Aorta (tissue), 5 donors: ENCODE measurements around the gene ILKAP. TPM values are rescaled to one million over a fixed set of nuclear protein-coding genes. Genes with fewer than 3 reads are reported as not detected.

Experiments
- ATAC-seq: fragments of 200-7000 bp; cut with Tn5 transposase; one replicate; pipeline ENCODE4 v1.9.1; 2022; ENCODE audit warnings: moderate library complexity; ENCODE audit not compliant: low FRiP score
- DNase-seq, 2 donors: peaks; one replicate each; pipeline ENCODE4 v3.0.0-alpha.2; 2020
- H3K27ac ChIP-seq, 2 donors: one replicate each; pipeline ENCODE4 v1.5.1; 2013; ENCODE audit warnings: low read length in 2 of 2, mild to moderate bottlenecking in 2 of 2, moderate library complexity in 2 of 2, control low read depth in 1 of 2, inconsistent platforms in 1 of 2, low read depth in 1 of 2
- H3K27me3 ChIP-seq, 2 donors: one replicate each; pipeline ENCODE4 v1.6.1; 2013; ENCODE audit warnings: control low read depth in 1 of 2, low read length in 1 of 2, mild to moderate bottlenecking in 1 of 2, moderate library complexity in 1 of 2; ENCODE audit not compliant: insufficient read depth in 2 of 2, control insufficient read depth in 1 of 2
- H3K36me3 ChIP-seq, 2 donors: one replicate each; pipeline ENCODE4 v1.6.1; 2013; ENCODE audit warnings: control low read depth in 1 of 2, low read length in 1 of 2, mild to moderate bottlenecking in 1 of 2; ENCODE audit not compliant: insufficient read depth in 2 of 2, control insufficient read depth in 1 of 2
- H3K4me1 ChIP-seq, 2 donors: one replicate each; pipeline ENCODE4 v1.6.1; 2013; ENCODE audit warnings: low read length in 2 of 2, control low read depth in 1 of 2, mild to moderate bottlenecking in 1 of 2, moderate library complexity in 1 of 2; ENCODE audit not compliant: insufficient read depth in 2 of 2, control insufficient read depth in 1 of 2
- H3K4me3 ChIP-seq, 2 donors: one replicate each; pipeline ENCODE4 v1.5.1; 2013; ENCODE audit warnings: low read length in 2 of 2, control low read depth in 1 of 2, mild to moderate bottlenecking in 1 of 2
- H3K9me3 ChIP-seq: one replicate; pipeline ENCODE4 v1.6.1; 2013; ENCODE audit warnings: mild to moderate bottlenecking, low read length; ENCODE audit not compliant: control insufficient read depth
- WGBS, 2 donors: extraction: QIAGEN DNeasy Blood & Tissue Kit; methylation state at CpG; one replicate each; pipeline ENCODE4 v1.1.7; 2013; 5-methylcytosine and 5-hydroxymethylcytosine counted together
- intact Hi-C, 2 donors: fragments of 100-400 bp; cut with DNase I; formaldehyde crosslinking; loops; one replicate each; pipeline versions ENCODE4 v1.14.2 to v1.15.0; 2022
- polyA plus RNA-seq, 2 donors: library from polyadenylated mRNA; stranded (reverse); fragments of 200-250 nt; gene quantifications; one replicate each; pipeline ENCODE4 v1.2.3, GENCODE V29; 2013
- total RNA-seq, 2 donors: library from RNA; stranded (reverse); fragmentation: NEBNext Ultra II Directional; extraction: Animal tissue kit (Norgen Biotek cat#: 25700); gene quantifications; one replicate each; pipeline ENCODE4 v1.2.1, GENCODE V29; 2021
- donor health status: healthy with polysubstance abuse.
- donor health status: Bipolar disorder and iron deficiency.
- donor health status: DM: no; HTN: no; CAD: no.
- donor health status: DM: no; HTN: no; CAD: no.
- donor health status: DM: yes; HTN: yes; CAD: no.

The ILKAP gene
- total and polyA plus RNA-seq, 4 donors, result 19.4 to 149 (median 49.6) TPM

DNA sequence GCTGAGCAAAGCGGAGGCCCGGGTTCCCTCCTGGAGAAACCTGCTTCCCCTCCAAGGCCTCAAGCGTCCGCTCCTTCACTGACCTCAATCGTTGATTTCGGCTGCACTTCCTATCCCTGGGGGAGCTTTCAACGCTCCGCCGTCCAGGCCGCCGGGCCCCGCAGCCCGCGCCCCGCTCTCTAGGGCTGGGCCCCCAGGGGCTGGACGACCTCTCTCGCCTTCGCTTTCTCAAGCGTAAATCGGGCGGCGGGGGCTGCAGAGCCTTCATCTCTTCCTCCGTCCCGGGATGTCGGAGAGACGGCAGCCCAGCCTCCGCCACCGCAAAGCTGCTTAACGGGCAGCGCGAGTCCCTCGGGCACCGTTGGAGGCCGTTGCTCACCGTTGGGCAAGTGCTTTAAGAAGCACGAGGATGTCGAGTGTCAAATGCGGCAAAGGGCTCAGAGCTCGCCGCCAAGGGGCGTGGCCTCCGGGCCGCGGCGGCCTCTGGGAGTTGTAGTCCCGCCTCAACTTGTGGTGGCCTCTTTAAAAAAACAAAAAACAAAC is 27.8 kb upstream of the ILKAP start:
- no peak overlapping the region for H3K27ac ChIP-seq
- no peaks in the 10 kb centered on the region for H3K36me3 ChIP-seq
- no peaks in the 10 kb centered on the region for H3K27me3 ChIP-seq
- no peaks in the 10 kb centered on the region for H3K9me3 ChIP-seq
- H3K4me1 ChIP-seq, result no peaks in the 10 kb centered on the region
- no peak overlapping the region for H3K4me3 ChIP-seq
- ATAC-seq (peak; percentile 88), DNase-seq (peak; percentile 75 to 90)
- intact Hi-C loops, result no loop called here
- 16 to 35% methylated on average over 46 of the region's 46 CpGs for WGBS, 2 donors

DNA sequence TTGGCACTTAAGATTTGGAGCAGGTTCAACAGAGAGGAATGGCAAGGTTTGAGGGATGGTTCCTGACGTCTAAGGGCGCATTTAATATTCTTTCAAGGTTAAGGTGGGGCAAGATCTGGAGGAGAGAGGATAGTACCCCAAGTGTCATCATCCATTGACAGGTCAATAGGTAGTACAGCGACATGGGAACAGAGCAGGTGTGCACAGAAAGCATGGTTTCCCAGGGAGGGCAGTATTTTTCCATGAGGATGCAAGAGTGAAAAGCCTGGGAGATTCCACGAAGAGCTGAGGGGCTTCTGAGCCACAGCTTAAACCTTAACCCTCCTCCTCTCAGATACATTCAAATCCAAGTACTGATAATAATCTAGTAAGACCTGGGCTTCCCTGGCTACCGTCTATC is 27.2 kb upstream of the ILKAP start:
- Histone ChIP-seq H3K36me3 (no peaks in the 10 kb centered on the region), H3K4me1 (no peaks in the 10 kb centered on the region), H3K4me3 (no peak overlapping the region), H3K27ac (no peak overlapping the region), H3K9me3 (no peaks in the 10 kb centered on the region), H3K27me3 (no peaks in the 10 kb centered on the region)
- DNase-seq, result no peak
- intact Hi-C loops, result no loop called here
- ATAC-seq, result no peak
- 93 to 94% methylated on average over 5 of the region's 5 CpGs for WGBS, 2 donors

DNA sequence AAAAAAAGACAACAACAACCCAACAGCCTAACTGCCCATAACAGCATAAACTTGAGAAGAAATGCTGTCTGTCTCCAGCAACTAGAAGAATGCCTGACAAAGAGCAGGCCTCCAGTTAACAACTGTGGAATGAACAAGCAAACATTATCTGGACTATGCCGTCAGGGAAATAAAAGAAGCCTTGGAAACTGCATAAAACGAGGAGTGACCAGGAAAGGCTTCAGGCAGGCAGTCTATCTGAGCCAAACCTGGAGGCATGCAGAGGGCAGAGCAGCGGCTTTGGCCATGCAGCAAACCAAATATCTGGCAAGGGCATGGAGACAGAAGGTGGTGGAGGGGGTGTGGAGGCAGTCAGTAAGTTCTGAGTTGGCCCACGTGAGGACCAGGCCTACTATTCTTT is 25.2 kb upstream of the ILKAP start:
- no peak for ATAC-seq
- intact Hi-C loops, result loop anchor here in 1 of 2 donors (5.0 kb wide), 1 partner anchor 56 kb away; no protein-coding TSS in a partner anchor
- Histone ChIP-seq H3K4me1 (no peaks in the 10 kb centered on the region), H3K27ac (no peak overlapping the region), H3K9me3 (no peaks in the 10 kb centered on the region), H3K36me3 (no peaks in the 10 kb centered on the region), H3K27me3 (no peaks in the 10 kb centered on the region), H3K4me3 (no peak overlapping the region)
- no peak for DNase-seq
- 8 to 10% methylated on average over 4 of the region's 4 CpGs for WGBS, 2 donors

DNA sequence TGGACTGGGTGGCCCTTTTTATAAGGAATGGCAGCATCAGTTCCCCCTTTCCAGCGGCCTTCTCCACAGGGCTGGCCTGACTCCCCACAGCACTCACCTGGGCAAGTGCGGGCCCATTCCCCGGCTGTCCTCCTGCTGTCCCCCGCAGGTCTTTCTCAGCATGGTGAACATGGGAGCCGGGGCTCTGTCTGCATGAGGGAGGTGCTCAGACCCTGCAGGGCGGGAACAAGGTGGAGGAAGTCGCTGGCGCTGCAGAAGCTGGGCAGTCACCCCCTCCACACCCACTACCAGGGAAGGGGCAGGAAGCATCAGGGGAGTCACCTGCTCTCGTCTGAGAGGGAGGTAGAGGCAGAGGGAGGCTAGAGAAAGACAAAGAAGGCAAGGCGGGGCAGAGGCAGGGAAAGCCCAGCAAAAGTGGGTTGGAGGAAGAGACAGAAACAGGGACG is 24.1 kb upstream of the ILKAP start:
- H3K27ac ChIP-seq, result no peak overlapping the region
- H3K27me3 ChIP-seq, result no peaks in the 10 kb centered on the region
- H3K9me3 ChIP-seq, result no peaks in the 10 kb centered on the region
- H3K4me1 ChIP-seq, result no peaks in the 10 kb centered on the region
- DNase-seq (peak in 1 of 2 donors; percentile 67), ATAC-seq (no peak)
- H3K4me3 ChIP-seq, result no peak overlapping the region
- H3K36me3 ChIP-seq, result no peaks in the 10 kb centered on the region
- 95 to 98% methylated on average over 11 of the region's 11 CpGs for WGBS, 2 donors
- intact Hi-C loops, result loop anchor here in 1 of 2 donors (5.0 kb wide), 1 partner anchor 55 kb away; no protein-coding TSS in a partner anchor

DNA sequence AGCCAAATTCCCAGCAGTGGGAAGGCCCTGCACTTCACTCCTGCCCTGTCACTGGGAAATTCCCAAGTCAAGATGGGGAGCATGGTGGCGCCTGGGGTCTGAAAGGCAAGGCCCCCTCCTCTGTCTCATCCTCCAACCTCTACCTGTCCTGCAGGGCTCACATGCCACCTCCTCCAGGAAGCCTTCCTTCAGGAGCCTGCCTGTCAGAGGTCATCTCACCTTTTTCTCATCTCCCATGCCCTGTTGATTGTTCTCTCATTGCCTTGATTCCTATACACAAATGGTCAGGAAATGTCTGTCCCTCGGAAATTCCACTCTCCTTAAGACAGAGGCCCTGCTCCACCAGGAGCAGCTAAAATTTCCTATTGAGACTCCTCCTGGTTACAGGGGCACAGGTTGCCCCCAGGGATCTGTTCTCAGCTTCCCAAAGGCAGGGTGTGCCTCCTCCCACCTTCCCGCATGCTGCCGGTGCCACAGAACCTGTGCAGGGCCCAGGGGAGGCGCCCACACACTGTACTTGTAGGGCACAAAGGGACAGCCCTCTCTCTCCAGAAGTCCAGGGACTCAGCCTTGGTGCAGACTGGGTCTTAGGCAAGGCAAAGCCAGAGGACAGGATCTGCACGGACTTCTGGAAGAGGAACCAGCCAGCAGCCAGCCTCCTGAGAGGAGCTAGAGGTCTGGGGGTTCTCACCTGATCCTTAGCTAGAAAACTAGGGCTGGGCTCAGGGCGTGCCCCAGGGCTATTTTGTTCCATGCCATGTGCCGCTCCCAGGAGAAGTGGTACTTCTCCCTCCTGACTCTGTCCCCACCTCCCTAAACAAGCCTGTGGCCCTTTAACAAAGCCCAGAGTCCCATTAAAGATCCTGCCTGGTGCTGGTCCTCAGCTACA is 23.4 kb upstream of the ILKAP start:
- intact Hi-C loops, result loop anchor here in 1 of 2 donors (5.0 kb wide), 1 partner anchor 55 kb away; no protein-coding TSS in a partner anchor
- no peaks in the 10 kb centered on the region for H3K9me3 ChIP-seq
- no peaks in the 10 kb centered on the region for H3K27me3 ChIP-seq
- ATAC-seq, result no peak
- no peak overlapping the region for H3K4me3 ChIP-seq
- H3K4me1 ChIP-seq, result no peaks in the 10 kb centered on the region
- WGBS, 2 donors, result 90 to 97% methylated on average over 8 of the region's 8 CpGs
- no peak overlapping the region for H3K27ac ChIP-seq
- no peak for DNase-seq
- no peaks in the 10 kb centered on the region for H3K36me3 ChIP-seq

DNA sequence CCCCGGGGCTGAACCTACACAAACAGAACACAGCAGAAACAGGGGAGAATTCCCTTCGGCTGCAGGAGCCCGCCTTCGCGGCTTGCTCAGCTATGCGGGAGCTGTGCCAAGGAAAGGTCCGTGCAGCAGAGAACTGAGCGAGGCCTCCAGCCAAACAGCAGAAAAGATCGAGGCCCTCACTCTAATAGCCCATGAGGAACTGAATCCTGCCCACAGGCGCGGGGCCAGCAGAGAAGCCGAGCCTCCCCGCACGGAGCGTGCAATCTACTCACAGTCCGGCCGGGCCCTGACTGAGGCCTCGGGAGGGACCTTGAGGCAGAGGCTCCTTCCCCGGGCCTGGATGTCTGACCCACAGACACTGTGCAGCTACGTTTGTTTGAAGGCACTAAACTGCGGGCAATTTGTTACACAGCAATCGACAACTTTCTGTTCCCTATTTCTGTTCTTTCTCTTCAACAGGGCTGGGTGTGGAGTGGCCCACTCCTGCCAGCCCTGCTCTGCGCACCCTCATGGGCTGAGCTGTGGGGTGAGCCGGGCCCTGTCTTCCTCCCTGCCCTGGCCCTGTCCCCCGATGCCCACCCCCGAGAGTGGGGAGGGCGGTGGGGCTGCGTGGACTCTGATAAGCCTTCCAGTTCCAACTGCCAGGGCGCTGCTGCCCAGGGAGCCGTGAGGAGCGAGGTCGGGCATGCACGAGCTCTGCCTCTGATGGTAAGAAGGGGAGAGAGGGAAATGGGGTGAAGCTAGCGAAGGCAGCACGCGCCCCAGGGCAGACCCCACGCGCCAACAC is 22.6 kb upstream of the ILKAP start:
- WGBS, 2 donors, result 59 to 64% methylated on average over 33 to 38 of the region's 38 CpGs
- Histone ChIP-seq H3K27ac (no peak overlapping the region), H3K4me1 (no peaks in the 10 kb centered on the region), H3K9me3 (no peaks in the 10 kb centered on the region), H3K36me3 (no peaks in the 10 kb centered on the region), H3K27me3 (no peaks in the 10 kb centered on the region), H3K4me3 (no peak overlapping the region)
- intact Hi-C loops, result loop anchor here in 1 of 2 donors (5.0 kb wide), 1 partner anchor 54 kb away; no protein-coding TSS in a partner anchor
- DNase-seq (peak in 1 of 2 donors; percentile 68), ATAC-seq (no peak)

DNA sequence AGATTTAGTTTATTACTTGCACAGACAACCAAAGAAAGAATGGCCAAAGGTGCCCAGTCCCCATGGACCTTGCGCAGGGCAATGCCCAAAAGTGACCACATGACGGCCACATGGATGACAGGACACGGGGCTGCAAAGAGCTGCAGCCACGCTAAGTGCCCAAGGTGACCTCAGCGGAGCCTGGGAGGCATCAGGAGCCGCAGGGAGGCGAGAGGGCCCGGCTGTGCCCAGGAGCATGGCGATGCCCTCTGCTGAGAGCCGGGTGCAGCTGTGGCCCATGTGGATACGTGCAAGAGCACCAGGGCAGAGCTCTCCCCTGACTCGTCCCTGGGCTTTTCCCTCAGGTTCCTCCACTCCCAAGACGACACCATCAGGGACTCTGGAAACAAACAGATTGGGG is 21.6 kb upstream of the ILKAP start:
- H3K9me3 ChIP-seq, result no peaks in the 10 kb centered on the region
- no peaks in the 10 kb centered on the region for H3K4me1 ChIP-seq
- DNase-seq, result no peak
- intact Hi-C loops, result loop anchor here in 1 of 2 donors (5.0 kb wide), 1 partner anchor 53 kb away; no protein-coding TSS in a partner anchor
- 89% methylated on average over 13 of the region's 13 CpGs for WGBS, 2 donors
- no peak overlapping the region for H3K4me3 ChIP-seq
- no peaks in the 10 kb centered on the region for H3K36me3 ChIP-seq
- ATAC-seq, result no peak
- no peak overlapping the region for H3K27ac ChIP-seq
- H3K27me3 ChIP-seq, result no peaks in the 10 kb centered on the region

DNA sequence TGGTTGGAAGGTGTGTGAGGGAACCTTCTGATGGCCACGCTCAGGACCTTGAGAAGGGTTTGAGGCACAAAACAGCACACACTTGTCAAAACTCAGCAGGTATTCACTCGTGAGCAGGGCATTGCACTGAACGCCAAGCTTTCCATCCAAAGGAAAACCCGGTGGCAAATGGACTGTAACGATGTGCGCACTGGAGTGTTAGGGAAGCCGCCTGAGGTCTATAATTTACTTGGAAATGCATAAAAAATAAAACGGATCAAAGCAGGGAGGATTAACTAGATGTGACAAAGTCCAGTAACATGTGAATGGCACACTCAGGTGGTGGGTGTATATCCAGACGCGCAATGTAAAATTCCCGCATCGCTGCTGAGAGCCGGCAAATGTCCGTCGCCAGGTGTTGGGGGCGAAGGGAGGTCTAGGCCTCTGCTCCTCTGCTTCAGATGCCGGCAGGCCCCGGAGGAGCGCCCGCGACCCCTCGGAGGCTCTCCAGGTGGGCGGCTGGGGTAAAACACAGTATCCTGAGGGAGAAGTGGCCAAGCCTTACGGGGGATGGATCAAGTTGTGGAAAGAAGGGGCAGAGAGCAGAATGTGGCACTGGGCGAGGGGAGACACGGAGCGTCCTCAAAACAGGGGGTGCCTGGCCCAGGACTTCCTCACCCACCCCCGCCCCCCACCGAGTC is 21.0 kb upstream of the ILKAP start:
- no peak for ATAC-seq
- intact Hi-C loops, result loop anchor here in 1 of 2 donors (5.0 kb wide), 1 partner anchor 52 kb away; no protein-coding TSS in a partner anchor
- WGBS, 2 donors, result 96 to 97% methylated on average over 29 of the region's 29 CpGs
- Histone ChIP-seq H3K27ac (no peak overlapping the region), H3K36me3 (no peaks in the 10 kb centered on the region), H3K9me3 (no peaks in the 10 kb centered on the region), H3K4me1 (no peaks in the 10 kb centered on the region), H3K4me3 (no peak overlapping the region), H3K27me3 (no peaks in the 10 kb centered on the region)
- no peak for DNase-seq
